GM20431 (cell line): ENCODE measurements around the gene FBXW7.

Experiments
- in situ Hi-C: fragments of 300-500 bp; cut with MseI, MboI; formaldehyde crosslinking; loops from one replicate; pipeline ENCODE4 v1.15.0; 2020; ENCODE audit warnings: low sequenced_read_pairs; ENCODE audit not compliant: unreplicated experiment

FBXW7 gene

DNA sequence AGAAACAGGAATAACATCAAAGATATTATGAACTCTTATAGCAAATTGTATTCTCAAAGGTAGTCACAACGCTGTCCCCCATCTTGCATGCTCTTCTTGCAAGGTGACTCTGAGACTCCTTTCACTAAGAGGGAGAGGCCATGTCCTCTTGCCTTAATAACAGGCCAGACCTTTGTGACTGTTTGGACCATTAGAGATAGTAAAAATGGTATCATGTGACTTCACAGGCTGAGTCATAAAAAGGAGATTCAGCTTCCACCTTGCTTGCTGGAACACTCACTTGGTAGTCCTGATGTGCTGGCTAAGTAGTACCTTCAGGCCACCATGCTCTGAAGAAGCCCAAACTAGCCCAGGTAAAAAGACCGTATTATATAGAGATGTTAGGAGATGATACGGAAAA, 143.8 kb downstream of the FBXW7 start:
- in situ Hi-C loops: no loop called here

DNA sequence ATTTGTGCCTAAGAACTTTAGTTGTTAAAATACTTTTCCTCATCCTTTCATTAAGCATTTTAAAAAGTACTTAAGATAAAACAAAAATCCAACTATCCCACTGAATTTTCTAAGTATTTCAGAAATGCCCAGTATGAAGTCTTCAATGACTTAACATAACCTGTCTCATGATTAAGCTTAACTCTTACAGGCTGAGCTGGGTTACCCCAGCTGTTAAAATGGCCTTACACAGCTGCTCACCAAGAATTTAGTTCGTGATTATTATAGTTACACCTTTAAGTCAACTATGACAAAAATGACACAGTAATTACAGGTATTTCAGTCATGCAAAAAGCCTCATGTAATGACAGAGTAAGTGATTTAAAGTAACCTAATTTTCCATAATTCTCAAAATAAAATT, 145.7 kb downstream of the FBXW7 start:
- in situ Hi-C loops: no loop called here

DNA sequence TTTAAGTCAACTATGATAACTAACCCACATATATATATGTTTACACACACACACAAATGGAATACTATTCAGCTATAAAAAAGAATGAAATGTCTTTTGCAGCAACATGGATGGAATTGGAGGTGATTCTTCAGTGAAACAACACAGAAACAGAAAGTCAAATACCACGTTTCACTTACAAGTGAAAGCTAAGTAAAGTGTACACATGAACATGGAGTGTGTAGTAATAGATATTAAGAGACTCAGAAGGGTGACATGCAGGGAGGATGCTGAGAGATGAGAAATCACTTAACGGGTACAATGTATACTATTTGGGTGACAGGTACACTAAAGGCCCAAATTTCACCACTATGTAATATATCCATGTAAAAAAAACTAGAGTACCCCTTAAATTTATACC, 146.5 kb downstream of the FBXW7 start:
- in situ Hi-C loops: no loop called here

DNA sequence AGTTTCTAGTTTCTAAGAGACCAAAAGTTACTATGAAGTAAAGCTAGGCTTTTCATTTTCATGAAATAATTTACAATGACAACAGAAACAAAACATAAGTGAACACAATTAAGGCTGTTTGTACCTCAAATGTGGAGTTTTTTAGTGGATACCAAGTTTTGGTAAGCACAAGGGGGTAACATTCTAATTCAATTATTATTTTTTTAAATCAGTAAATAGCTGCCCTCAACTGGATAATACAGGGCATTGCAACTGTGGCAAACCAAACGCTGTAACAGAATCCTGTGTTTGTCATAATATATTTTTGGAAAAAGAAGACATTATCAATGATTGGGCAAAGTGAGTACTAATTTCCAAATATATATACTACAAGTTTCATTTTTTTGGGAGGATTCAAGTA, 150.3 kb downstream of the FBXW7 start:
- in situ Hi-C loops: no loop called here

DNA sequence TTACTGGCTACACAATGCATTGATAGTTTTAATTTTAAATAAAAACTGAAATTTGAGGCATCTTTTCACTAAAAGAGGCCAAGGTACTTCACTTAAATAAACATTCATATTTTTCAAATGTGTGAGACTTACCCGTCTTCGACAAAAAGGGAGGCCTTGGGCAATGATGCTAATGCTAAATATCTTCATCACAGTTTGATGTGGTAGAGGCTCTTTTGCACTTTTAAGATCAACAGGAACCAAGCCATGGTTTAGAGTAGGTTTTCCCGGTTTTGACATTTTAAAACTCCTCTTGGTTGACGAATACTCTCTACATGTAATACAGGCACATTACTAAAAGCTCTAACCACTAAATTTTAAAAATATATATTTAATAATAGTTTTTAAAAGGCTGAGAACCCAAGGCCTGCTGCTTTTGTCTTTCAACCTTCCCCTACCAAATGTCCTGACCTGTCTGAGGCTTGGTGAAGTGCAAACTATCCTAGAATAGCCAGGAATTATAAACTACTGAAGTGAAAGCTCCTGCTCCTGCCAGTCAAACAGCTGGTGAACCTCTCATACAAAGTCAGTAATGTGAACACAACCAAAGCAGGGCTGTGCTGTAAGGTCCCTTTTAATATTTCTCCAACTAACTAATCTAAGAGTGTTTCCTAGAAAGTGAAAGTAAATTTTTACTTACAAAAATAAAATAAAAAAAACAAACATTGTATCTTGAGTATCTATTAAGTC, 153.7 kb downstream of the FBXW7 start:
- in situ Hi-C loops: no loop called here

DNA sequence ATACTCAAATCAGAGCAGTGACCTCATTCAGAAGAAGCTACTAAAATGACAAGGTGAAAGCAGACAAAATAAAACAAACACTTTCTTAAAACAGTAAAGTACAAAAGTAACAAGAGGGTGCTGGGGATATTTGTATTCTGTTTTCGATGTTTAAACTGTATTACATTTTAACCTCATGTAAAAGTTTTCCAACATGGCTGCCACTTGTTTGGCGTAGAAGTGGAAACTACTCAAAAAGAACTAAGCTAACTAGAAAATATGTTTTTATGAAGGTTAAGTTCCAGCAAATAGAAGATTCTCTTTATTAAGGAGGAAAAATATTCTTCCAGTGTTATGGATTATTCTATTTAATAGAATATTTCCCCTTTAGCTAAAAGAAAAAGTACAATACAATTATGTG, 155.0 kb downstream of the FBXW7 start:
- in situ Hi-C loops: no loop called here

DNA sequence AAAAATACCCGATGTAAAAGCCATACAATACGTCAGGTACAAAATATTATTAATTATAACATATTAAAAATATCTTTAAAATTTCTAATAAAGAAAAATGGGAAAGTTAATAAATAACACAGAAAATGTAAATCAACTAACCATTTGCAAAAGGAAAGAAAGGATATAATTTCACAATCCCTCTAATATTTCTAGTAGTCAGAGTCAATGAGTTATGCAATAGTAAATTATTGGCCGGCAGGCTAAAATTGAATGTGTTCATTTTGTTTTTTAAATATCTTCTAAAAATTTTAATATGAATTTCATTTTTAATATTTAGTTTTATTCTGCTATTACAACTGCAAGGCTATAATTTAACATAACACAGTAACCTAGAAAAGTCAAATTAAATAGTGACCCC, 155.7 kb downstream of the FBXW7 start:
- in situ Hi-C loops: no loop called here

DNA sequence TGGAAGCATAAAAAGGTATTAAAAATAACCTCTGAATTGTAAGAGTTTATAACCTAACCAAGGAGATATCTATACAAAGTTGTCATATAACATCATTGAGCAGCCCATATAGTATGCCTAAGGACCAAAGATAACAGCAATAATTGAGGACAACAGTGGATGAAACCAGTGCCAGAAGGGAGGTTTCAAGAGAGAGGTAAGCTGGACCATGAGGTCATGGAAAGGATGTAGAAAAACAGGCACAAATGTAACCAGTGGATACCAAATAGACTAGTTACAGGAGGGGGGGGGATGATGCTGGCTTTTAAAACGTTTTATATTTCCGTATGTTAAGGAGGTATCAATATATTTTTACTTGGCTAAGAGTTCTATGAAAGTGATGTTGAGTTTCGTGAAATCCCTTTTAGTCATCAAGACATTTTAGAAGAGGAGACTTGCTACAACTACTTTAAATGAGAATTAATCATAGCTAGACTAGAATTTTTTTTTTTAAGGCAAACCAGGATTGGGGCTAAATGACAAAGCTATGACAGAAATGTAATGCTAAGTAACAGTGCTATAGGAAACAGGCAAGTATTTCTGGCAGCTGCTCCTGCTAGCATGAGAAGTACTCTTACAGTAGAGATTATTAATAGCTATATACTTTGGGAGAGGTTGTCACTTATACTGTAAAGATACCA, 161.1 kb downstream of the FBXW7 start:
- in situ Hi-C loops: no loop called here

DNA sequence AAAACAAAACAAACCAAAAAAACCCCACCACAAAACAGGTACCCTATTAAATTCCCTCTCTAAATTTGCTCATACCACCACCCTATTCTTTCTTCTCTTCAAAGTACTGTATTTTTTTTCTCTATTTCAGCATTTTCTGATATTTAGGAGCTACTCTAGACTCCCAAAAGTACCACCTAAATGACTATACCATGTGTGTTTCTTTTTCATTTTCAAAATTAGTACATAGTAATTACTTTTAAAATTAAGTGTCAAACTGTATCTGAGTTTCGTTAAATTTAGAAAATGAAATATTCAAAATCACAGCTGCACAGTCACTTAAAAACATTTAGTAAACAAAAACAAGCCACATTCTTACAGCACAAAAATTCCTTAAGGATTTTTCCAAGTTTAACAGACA, 161.7 kb downstream of the FBXW7 start:
- in situ Hi-C loops: no loop called here

DNA sequence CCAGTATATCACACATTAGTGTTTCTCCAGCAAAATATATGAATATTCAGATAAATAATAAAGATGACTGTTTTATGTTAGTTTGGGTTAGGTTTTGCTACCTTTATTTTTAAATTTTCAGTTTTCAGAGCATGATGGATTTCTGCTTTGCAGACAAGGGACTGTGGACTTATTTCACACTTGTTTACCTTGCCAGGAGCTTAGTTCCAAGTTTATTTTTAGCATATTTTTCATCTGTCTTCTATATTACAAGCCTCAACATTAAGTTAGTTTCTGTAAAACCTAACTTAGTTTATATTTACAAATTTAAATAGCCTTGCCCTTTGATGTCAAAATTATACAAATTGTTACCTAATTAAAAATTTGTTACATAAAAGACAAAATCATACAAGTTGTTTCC, 163.4 kb downstream of the FBXW7 start:
- in situ Hi-C loops: no loop called here

DNA sequence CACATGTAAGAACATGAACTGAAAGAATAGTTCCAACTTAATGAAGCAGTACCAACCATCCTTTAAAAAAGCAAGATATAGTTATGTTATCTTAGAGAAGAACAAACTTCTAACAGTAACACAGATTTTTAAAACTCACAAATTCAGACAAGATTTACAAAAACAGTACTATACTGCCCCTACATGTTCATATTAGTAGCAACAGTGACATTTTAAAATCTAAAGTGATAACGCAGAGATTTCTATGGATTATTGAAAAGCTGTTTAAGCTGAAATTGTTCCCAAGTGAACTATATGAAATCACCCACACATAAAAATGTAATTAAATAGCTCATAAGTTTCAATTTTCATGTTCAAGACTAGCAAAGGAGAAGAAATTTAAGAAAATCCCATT, 166.0 kb downstream of the FBXW7 start:
- in situ Hi-C loops: no loop called here

DNA sequence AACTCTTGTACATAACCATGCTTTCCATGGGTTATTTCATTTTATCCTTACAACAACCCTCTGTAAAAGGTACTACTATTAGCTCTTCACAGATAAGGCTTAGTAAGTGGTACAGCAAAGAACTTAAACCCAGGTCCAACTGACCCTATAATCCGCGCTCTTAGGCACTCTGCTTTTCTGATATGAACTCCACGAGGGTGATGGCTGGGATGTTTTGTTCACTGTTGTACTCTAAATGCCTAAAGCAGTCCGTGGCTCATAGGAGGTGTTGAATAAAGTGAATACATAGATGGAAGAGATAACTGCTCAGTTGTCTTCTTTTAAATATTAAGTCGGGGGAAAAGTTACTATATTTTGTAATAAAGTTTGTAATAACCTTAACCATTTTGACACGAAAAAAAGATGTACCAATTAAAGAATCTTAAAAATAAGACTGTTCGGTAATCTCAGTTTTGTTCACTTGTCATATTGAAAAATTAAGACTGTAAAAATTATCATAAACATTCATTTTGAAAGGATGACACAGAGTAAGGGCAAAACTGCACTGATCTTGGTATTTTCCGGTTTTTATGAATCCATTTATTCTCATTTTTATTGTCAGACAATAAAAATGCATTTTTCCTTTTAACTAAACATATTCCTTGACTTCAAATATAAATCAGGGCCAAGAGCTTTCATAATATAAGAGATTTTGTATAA, 166.5 kb downstream of the FBXW7 start:
- in situ Hi-C loops: no loop called here

DNA sequence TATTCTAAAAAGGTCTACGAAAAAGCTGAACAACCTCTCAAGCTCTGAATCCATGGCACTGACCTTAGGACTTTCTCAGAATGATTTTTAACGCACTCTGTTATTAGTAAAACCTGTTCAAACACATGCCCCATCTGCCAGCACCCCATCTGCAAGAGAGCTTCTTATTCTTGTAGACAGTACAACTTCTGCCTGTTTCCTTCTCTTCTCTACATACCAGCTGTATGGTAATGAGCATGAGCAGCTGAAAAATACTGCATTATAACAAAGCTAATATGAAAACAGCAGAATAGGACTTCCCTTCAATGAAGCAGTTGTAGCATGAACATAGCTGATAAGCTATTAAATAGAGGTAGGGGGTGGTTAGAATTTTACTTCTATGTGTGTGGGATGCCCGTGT, 167.9 kb downstream of the FBXW7 start:
- in situ Hi-C loops: no loop called here

DNA sequence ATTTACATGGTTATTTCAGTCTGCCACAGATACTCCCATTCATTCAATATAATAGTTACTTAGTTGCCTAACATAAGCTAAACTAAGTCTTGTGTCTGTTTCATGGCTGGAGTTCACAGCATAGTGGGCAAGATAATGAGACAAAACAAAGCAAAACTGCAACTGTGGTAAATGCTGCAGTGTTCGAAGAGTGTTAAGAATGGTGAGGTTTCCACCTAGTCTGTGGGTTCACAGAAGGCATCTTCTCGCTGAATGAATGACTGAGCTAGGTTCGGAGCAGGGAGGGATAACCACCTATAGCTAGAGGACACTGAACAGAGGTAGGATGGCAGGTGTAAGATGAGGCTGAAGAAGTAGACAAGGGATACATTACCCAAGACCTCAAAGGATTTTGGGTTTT, 171.0 kb downstream of the FBXW7 start:
- in situ Hi-C loops: no loop called here

DNA sequence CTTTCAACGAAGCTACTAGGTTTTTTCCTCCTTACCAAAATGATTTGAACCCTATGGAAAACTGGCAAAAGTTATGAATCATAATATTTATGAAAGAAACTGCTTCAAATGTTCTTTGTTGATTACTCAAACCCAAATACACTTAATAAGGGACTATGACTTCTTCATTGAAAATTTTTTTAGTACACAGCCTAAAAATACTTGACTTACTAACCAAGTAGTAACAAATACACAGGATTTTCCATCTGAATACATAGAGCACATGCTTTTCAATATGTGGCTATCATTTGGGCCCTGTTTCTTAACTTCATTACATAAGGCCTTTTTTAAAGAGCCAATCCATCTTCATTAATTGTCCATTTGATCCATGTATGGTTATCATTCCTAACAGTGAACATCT, 171.5 kb downstream of the FBXW7 start:
- in situ Hi-C loops: no loop called here

DNA sequence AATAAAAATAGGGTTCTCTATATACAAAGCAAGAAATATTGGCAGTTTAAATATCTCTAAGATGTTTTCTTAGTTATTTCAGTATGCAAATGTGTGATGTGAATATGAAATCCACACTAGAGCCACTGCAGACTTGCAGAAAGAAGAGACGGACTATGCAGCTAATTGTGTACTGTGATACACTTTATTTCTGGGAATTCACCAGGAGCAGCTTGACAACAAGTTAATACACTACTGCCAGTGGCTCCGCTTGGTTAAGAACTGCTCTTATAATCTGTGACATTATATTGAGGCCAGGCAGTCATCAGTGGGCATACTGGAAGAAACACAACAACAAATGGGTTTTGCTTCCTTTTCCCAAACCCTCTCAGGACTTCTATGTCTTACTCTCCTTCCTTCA, 172.0 kb downstream of the FBXW7 start:
- in situ Hi-C loops: no loop called here

DNA sequence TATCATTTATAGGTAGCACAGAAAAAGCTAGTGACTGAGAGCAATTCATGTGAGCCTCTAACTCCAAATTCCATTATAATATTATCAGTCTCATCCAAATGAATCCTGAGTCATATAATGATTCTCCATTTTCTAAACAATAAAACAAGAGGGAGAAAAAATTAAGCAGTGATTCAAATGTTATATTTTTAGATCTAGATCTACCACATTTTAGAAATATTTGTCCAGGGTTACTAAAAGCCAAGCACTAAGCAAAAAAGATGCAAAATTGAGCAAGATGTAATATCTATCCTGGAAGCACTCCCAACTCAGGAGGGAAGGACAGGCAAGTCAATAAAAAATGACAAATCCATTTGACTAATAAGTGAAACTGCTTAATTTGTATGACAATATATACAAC, 172.8 kb downstream of the FBXW7 start:
- in situ Hi-C loops: no loop called here

DNA sequence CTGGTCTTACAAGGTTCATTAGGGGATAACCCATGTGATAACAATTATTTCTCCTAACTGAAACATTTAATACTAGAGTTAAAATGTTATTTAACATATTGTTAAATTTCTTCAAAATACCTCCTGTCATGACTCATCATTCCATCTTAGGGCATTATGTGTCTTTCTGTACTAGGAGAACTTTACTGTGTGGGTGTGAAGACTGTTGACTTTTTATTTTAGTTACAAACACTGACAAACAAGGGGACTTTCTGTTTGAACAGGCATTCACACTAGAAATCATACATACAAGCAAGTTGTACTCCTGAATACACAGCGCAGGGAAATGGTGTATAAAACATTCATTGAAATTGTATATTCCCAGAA, 175.9 kb downstream of the FBXW7 start:
- in situ Hi-C loops: no loop called here

DNA sequence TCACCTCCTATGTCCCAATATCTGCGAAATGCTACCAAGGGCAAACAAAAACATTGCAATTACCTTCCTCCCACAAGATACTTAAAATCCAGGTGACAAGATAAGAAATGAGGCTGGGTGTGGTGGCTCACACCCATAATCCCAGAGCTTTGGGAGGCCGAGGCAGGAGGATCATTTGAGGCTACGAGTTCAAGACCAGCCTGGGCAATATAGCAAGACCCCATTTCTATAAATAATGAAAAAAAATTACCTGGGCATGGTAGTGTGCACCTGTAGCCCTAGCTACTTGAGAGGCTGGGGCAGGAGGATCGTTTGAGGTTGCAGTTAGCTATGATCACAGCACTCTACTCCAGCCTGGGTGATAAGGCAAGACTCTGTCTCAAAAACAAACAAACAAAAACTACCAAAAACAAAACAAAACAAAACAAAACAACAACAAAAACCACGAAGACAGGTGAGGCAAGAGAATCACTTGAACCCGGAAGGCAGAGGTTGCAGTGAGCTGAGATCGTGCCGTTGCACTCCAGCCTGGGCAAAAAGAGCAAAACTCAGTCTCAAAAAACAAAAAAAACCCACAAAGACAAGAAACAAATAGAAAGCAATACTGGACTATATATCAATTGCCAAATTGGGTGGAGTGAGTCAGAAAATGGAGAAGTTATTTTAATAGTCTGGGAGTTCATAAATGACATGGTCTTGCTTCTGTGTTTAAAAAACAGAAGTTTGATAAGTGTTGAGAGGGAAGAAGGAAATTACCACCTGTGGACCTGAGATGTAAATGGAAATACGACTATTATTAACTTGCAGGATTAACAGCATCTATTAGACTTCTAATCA, 176.5 kb downstream of the FBXW7 start:
- in situ Hi-C loops: no loop called here

DNA sequence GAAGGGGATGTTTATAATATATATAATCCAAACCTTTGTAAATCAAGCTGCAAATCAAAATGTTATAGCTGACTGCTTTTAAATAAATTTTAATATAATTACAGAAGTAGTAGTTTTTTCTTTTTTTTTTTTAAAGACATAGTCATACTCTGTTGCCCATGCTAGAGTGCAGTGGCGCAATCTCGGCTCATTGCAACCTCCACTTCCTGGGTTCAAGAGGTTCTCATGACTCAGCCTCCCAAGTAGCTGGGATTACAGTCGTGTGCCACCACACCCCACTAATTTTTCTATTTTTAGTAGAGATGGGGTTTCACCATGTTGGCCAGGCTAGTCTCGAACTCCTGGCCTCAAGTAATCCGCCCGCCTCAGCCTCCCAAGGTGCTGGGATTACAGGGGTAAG, 178.7 kb downstream of the FBXW7 start:
- in situ Hi-C loops: no loop called here
